Measurements from ENCODE around the gene ANO8.

Gene ANO8

DNA sequence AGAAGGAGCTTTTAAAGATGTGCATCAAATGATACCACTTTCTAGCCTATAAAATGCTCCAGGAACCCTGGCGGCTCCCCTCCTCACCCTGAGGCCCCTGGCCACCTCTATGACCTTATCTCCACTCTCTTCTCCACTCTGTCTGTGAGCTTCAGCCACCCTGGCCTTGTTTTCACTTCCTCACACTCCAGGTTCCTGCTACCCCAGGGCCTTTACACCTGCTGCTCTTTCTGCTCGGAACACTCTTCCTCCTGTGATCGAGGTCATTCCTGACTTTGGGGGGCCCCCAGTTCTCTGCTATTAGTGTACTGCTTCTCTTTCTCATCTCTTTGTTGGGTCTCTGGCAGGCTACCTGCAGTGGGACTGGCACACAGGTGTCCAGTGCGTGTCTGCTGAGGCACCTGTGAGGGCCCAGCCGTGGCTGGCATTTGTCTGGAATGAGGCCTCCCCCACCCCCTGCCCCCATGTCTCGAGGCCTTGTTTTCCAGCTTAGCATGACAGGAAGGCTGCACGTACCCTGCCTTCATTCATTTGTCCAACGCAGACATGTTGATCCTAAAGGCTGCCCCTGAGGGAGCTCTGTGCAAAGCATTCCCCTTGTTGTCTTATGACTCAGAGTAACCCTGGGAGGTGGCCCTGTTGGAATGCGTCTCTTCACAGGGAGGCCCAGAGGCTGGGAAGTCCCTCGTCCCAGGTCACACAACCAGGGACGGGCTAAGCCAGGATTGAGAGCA lies 23.0 kb downstream of the ANO8 start:
- no peak overlapping the region for H3K4me3 ChIP-seq (ENCODE audit: low read depth, low read length)
- peak; percentile 76 for DNase-seq (ENCODE audit: low read depth, low spot score)
- in situ Hi-C loops (cut with HindIII; ENCODE audit: low sequenced_read_pairs) = no loop called here
- TF ChIP-seq CTCF (IDR thresholded peaks at IDR 0.05; ENCODE audit: low read depth, low read length) = no peak

DNA sequence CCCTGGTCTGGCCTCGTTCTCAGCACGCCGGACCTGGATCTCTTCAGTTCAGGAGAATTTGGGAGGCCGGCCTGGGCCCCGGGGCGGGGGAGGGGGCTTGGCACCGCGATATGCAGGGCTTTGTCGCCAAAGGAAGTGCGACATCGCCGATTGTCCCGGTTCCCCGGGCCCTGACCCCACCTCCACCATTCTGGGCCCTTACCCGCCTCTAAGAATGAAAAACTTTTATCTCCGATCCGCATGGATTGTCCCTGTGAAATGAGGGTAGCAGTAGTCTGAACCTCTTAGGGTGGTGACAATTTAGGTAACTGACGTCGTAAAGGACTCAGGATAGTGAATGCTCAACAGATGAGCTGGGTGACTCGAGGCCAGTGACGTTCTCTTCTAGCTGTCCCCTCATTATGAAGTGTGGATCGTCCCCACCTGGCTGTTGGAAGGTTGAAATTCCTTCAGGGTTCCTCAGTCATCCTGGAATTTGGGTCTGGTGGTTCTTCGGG lies 24.6 kb downstream of the ANO8 start:
- in situ Hi-C loops (cut with HindIII; ENCODE audit: low sequenced_read_pairs) = no loop called here
- peak overlapping the region; percentile 99 for H3K4me3 ChIP-seq (ENCODE audit: low read depth, low read length)
- DNase-seq (ENCODE audit: low read depth, low spot score) = no peak
- no peak for TF ChIP-seq CTCF (IDR thresholded peaks at IDR 0.05; ENCODE audit: low read depth, low read length)

DNA sequence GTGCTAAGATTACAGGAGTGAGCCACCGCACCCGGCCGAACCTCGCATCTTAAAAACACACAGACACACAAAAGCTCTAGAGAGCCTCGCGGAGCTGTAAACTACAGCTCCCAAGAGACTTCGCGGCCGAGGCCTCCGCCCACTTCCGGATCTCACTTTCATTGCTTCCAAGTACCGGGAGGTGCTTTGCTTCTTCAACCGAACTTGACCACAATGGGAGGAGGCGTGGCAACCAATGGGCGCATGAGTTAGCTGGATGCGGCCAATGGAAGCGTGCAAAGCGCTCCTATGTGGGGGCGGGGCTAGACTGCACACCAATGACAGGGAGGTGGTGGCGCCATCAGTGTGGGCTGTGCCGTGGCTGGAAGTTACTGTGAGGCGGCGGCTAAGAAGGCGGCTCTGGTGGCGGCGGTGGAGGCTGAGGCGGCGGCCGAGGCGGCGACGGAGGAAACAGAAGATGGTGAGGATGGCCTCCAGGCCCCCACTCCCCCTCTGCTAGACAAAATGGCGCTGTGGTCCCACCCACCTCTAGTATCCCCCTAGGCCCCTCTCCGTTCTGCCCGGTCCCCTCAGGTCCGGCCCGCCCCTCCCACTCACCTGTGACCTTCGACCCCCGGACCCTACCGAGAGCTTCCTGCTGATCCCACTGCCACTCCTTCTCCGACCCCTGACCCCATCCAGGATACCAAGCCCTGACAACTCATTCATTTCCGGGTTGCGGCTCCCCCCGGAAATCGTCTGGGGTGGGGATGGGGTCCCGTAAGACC lies 25.3 kb downstream of the ANO8 start, which contains the start of gene DDA1:
DDA1 (plus strand) TSS at position 366 of the 767 bp plus-strand sequence; CDS start at position 458, 92 bp downstream.
- peak; percentile 100 for DNase-seq (ENCODE audit: low read depth, low spot score)
- H3K4me3 ChIP-seq (ENCODE audit: low read depth, low read length) = peak within 1 kb of the TSS; percentile 99
- no peak for TF ChIP-seq CTCF (IDR thresholded peaks at IDR 0.05; ENCODE audit: low read depth, low read length)
- in situ Hi-C loops (cut with HindIII; ENCODE audit: low sequenced_read_pairs) = no loop called here

- no peak for DNase-seq (ENCODE audit: low read depth, low spot score)
- in situ Hi-C loops (cut with HindIII; ENCODE audit: low sequenced_read_pairs) = no loop called here
- no peak for TF ChIP-seq CTCF (IDR thresholded peaks at IDR 0.05; ENCODE audit: low read depth, low read length)
- no peak overlapping the region for H3K4me3 ChIP-seq (ENCODE audit: low read depth, low read length)
Measured at GRCh38 chr19:17307876-17308377, 26.7 kb downstream of the ANO8 start.

DNA sequence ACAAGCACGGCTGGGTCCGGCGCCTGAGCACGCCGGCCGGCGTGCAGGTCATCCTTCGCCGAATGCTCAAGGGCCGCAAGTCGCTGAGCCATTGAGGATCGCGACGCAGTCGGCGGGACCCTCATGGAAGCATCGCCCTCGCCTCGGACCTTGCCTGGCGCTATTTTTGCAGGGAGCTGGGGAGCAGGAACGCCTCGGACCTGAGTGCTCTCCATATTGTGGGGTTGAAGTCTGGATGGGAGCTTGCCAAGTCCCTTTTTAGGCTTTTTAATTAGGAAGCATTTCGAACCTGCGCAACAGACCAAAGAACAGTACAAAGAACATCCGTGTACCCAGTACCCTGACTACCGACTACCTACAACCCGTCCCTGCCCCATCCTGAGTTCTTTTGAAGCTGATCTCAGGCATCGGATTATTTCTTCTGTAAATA lies 28.4 kb downstream of the ANO8 start:
- DNase-seq (ENCODE audit: low read depth, low spot score) = no peak
- peak overlapping the region; percentile 63 for H3K4me3 ChIP-seq (ENCODE audit: low read depth, low read length)
- no peak for TF ChIP-seq CTCF (IDR thresholded peaks at IDR 0.05; ENCODE audit: low read depth, low read length)
- in situ Hi-C loops (cut with HindIII; ENCODE audit: low sequenced_read_pairs) = no loop called here

DNA sequence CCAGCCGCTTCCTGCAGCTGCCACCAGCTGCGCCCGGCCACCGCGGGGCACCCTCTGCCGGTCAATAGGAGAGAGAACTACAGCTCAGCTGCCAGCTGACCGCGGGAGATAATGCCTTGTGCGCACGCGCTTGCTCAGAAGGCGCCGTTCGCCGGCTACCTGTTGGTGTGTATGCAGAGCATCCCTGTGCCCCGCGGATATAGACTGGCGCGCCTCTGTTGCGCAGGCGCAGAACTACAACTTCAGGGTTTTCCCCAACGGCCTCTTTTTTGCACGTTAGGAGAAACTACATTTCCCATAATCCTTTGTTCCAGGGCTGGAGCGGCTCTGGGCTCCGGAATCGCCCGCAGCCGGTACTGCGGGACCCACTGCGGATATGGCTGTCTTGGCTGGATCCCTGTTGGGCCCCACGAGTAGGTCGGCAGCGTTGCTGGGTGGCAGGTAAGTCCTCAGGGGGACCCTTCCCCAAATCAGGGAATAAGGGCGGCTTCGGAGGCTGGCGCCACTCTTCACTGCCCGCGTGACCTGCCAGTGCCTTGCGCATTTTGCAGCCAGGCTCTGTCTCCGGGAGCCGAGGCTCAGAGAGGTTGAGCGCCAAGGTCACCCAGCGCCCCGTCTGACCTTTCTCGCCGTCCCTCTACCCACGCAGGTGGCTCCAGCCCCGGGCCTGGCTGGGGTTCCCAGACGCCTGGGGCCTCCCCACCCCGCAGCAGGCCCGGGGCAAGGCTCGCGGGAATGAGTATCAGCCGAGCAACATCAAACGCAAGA lies 29.0 kb downstream of the ANO8 start, which contains the start of gene MRPL34:
MRPL34 (plus strand) TSS at position 356 of the 768 bp plus-strand sequence; CDS start at position 377, 21 bp downstream.
- peak; percentile 99 for DNase-seq (ENCODE audit: low read depth, low spot score)
- in situ Hi-C loops (cut with HindIII; ENCODE audit: low sequenced_read_pairs) = no loop called here

More for the DNA sequence above, 29.0 kb downstream of the ANO8 start, which contains the start of gene MRPL34:
- TF ChIP-seq CTCF (IDR thresholded peaks at IDR 0.05; ENCODE audit: low read depth, low read length) = peak; percentile 78
- H3K4me3 ChIP-seq (ENCODE audit: low read depth, low read length) = peak within 1 kb of the TSS; percentile 63

All from astrocyte of the spinal cord (primary cell).